GM12865 (cell line): Measurements from ENCODE around the gene ATG16L2.

Experiments used
- DNase-seq: peaks from one replicate; pipeline ENCODE4 v3.0.0; 2010; ENCODE audit warnings: low read depth
- H3K4me3 ChIP-seq: 2 replicates; pipeline ENCODE4 v1.5.1; 2011; ENCODE audit warnings: mild to moderate bottlenecking, low read depth, low read length, control low read depth
- TF ChIP-seq, protein P1 (sequence below): IDR thresholded peaks from 2 replicates; pipeline ENCODE4 v1.5.1; 2011; ENCODE audit warnings: low read length, control low read depth, low read depth, inconsistent platforms; ENCODE audit not compliant: insufficient read depth; ENCODE audit errors: missing control alignments

ATG16L2 gene, protein sequence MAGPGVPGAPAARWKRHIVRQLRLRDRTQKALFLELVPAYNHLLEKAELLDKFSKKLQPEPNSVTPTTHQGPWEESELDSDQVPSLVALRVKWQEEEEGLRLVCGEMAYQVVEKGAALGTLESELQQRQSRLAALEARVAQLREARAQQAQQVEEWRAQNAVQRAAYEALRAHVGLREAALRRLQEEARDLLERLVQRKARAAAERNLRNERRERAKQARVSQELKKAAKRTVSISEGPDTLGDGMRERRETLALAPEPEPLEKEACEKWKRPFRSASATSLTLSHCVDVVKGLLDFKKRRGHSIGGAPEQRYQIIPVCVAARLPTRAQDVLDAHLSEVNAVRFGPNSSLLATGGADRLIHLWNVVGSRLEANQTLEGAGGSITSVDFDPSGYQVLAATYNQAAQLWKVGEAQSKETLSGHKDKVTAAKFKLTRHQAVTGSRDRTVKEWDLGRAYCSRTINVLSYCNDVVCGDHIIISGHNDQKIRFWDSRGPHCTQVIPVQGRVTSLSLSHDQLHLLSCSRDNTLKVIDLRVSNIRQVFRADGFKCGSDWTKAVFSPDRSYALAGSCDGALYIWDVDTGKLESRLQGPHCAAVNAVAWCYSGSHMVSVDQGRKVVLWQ

DNA sequence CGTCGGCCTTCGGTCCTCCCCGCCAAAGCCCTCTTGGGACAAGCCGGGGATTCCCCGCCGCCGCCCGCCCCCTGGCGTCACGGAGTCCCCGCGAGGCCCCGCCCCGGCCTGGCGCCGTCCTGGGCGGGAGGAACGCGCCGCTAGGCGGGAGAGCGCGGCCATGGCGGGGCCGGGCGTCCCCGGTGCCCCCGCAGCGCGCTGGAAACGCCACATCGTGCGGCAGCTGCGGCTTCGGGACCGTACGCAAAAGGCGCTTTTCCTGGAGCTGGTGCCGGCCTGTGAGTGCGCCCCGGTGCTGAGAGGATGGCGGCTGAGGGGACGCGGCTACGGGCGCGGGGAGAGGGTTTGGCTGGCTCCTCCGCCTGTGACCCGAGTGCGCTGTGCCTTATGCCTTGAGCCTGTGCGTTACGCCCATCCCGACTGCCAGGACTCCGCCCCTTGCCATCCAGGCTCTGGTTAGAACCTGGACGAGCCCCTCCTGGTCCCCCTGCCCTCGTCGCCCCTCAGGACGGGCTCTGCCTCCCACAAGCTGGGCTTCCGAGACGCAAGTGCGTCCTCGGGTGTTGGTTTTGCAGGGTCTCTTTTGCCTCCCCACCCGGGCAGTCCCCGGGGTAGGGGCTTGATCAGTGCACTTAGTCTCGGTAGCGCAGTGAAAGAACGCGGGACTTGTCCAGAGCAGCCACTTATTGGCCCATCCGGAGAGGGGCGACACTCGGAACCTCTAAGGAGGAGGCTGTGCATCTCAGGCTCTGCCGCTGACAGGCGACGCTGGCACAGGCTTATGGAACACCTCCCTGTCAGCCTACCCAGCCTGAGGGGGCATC lies at the start of gene ATG16L2:
Gene ATG16L2 (plus strand): TSS at position 126 of the 824 bp plus-strand sequence. CDS start 35 bp downstream, at position 161.
- TF ChIP-seq, protein P1, sequence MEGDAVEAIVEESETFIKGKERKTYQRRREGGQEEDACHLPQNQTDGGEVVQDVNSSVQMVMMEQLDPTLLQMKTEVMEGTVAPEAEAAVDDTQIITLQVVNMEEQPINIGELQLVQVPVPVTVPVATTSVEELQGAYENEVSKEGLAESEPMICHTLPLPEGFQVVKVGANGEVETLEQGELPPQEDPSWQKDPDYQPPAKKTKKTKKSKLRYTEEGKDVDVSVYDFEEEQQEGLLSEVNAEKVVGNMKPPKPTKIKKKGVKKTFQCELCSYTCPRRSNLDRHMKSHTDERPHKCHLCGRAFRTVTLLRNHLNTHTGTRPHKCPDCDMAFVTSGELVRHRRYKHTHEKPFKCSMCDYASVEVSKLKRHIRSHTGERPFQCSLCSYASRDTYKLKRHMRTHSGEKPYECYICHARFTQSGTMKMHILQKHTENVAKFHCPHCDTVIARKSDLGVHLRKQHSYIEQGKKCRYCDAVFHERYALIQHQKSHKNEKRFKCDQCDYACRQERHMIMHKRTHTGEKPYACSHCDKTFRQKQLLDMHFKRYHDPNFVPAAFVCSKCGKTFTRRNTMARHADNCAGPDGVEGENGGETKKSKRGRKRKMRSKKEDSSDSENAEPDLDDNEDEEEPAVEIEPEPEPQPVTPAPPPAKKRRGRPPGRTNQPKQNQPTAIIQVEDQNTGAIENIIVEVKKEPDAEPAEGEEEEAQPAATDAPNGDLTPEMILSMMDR = peak; percentile 13
- H3K4me3 ChIP-seq = peak within 1 kb of the TSS; percentile 83
- peak; percentile 92 for DNase-seq

DNA sequence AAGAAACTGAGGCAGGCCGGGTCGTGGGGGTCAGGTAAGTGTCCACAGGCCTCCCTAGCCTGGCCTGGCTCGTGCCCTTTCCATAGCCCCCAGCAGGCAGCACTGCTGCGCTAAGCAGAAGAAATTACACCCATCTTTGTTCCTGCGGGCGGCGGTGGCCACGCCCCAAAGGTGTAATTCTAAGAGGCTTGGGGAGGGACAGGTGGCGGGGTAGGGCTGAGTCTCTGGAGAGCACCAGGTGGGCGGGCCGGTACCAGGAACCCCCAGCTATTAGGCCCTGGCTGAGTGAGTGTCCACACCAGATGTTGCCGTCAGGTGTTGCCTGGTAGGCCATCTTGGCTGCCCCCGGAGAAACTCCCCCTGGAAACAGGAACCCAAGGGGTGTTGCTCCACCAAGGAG lies 49.7 kb upstream of the ATG16L2 start:
- no peak for DNase-seq
- H3K4me3 ChIP-seq = no peak overlapping the region
- TF ChIP-seq, protein P1 = no peak

DNA sequence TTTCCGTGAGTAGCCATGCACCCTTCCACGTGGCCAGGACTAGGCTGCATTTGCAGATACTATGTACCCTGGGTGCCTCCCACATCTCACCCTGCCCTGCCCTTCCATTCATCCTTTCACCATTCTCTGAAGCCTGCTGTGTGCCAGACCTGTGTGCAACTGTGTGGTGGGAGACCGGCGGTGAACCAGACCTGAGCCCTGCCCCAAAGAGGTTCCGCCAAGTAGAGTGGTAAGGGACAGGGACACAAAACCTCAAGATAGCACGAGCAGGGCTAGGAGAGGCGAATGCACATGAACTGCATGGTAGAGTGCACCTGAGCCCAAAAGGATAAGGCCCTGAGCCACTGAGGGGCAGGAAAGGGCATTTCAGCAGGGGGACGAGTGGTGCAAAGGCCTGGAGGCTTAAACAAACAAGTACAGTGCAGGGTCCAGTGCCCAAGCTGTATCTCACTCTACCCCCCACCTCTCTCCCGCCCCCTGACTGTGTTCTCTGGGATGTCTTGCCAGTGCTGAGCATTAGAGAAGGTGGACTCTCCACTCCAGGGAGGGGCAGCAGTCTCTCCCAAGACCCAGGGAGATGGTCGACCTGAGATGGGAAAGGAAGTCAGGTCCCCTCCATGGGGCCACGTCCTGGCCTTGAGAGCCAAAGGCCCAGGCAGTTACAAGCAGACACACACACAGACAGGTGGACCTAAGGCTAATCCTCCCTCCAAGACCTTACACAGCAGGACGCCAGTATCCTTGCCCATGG lies 47.9 kb upstream of the ATG16L2 start:
- TF ChIP-seq, protein P1 = no peak
- H3K4me3 ChIP-seq = no peak overlapping the region
- DNase-seq = no peak

DNA sequence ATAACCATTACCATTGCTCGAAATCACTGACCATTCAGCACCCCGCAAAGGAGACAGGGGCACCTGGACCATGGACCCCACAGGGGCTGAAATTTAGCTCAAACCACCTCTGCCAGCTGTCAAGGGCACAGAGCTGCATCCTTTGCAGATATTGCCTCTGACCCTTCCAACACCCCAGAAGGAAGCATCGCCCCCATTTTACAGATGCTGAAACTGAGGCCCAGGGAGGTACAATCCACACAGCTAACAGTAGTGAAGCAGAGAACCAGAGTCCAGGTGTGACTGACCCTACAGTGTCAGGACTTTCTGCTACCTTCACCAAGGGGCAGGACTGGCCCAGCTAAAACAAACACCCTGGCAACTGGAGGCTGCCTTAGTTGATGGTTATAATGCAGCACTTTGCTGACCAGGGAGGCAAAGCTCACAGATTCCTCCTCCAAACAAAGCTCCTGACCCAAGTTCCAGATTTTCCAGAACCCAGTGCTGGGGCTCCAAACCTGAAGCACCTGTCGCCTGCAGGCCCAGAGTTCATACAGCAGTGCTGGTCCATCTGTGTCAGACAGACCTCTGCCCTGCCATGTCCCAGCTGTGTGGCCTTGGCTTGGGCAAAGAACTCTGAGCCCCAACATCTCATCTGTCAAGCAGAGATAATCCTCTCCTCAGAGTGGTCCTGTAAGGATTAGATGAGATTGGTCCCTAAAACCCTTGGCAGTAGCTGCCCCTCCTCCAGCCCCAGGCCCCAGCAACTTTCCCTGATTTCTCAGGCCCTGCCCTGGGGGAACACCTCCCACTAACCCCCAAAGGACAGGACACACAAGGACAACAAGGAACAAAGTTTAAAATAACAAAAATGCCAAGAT lies 46.8 kb upstream of the ATG16L2 start:
- no peak overlapping the region for H3K4me3 ChIP-seq
- no peak for DNase-seq
- TF ChIP-seq, protein P1 = no peak

DNA sequence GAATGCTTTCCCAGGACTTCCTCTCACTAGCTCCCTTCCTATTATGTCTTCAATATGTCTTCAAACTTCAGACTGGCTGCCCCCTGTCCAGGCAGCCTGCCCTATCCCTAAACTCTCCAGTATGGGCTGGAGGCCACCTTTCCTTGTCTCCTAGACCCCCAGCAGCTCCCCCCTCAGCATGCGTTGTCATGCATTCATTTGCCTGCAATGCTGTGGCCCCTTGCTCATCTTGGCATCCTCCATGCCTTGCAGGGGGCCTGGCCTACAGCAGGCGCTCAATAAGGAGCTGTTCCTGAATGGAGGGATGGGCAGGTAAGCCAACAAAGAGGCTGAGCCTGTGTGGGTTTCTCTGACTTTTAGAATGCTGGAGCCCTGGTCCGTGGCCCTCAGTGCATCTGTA lies 45.6 kb upstream of the ATG16L2 start:
- no peak for DNase-seq
- TF ChIP-seq, protein P1 = no peak

More for the DNA sequence above, 45.6 kb upstream of the ATG16L2 start:
- H3K4me3 ChIP-seq = no peak overlapping the region
